Heart right ventricle (tissue), 16 donors: Measurements from ENCODE around the gene EZH1. TPM values are rescaled to one million over a fixed set of nuclear protein-coding genes. Genes with fewer than 3 reads are reported as not detected.

Experiments used
- ATAC-seq, 8 donors: fragments of 200-7000 bp; cut with Tn5 transposase; one replicate each; pipeline ENCODE4 v1.9.1; 2020; ENCODE audit warnings: mild to moderate bottlenecking in 8 of 8, moderate library complexity in 8 of 8, moderate number of reproducible peaks in 1 of 8
- DNase-seq, 2 donors: peaks; one replicate each; pipeline ENCODE4 v3.0.0-alpha.2; 2020
- H3K27ac ChIP-seq, 10 donors: fragments of 200-600 bp; sonication (generic) in 2 of 10; one replicate each; pipeline versions ENCODE4 v1.5.0 to v1.8.0; 2020 to 2022; ENCODE audit warnings: mild to moderate bottlenecking in 3 of 10
- H3K27me3 ChIP-seq, 7 donors: fragments of 200-600 bp; one replicate each; pipeline ENCODE4 v1.8.0; 2021 to 2022; ENCODE audit warnings: mild to moderate bottlenecking in 2 of 7
- H3K36me3 ChIP-seq, 9 donors: fragments of 200-600 bp; sonication (generic) in 1 of 9; one replicate each; pipeline versions ENCODE4 v1.5.0 to v1.8.0; 2020 to 2022; ENCODE audit warnings: mild to moderate bottlenecking in 2 of 9
- H3K4me1 ChIP-seq, 9 donors: fragments of 200-600 bp; sonication (generic) in 1 of 9; one replicate each; pipeline versions ENCODE4 v1.5.0 to v1.8.0; 2020 to 2022; ENCODE audit warnings: mild to moderate bottlenecking in 4 of 9
- H3K4me3 ChIP-seq, 10 donors: fragments of 200-600 bp; sonication (generic) in 2 of 10; one replicate each; pipeline versions ENCODE4 v1.5.0 to v1.8.0; 2020 to 2022; ENCODE audit warnings: mild to moderate bottlenecking in 7 of 10, moderate library complexity in 2 of 10
- H3K9me3 ChIP-seq, 11 donors: fragments of 200-600 bp in 10 of 11; sonication (generic) in 2 of 11; one replicate each; pipeline versions ENCODE4 v1.5.0 to v1.8.0; 2013 to 2022; ENCODE audit warnings: mild to moderate bottlenecking in 2 of 11, control low read depth in 1 of 11, moderate library complexity in 1 of 11
- WGBS, 2 donors: extraction: QIAGEN DNeasy Blood & Tissue Kit; methylation state at CpG; one replicate each; pipeline ENCODE4 v1.1.7; 2013; ENCODE audit warnings: inconsistent platforms in 1 of 2; 5-methylcytosine and 5-hydroxymethylcytosine counted together
- intact Hi-C, 10 donors: fragments of 100-400 bp; cut with DNase I; formaldehyde crosslinking; loops; one replicate each; pipeline versions ENCODE4 v1.11.1 to v1.14.2; 2022
- polyA plus RNA-seq, 2 donors: library from polyadenylated mRNA; stranded (reverse); fragments of 200-250 nt; gene quantifications; one replicate each; pipeline ENCODE4 v1.2.3, GENCODE V29; 2013
- total RNA-seq, 10 donors: library from RNA; stranded (reverse); fragmentation: NEBNext Ultra II Directional in 3 of 10; extraction: Animal tissue kit (Norgen Biotek cat#: 25700) in 3 of 10; gene quantifications; one replicate each; pipeline versions ENCODE4 v1.2.1 to v1.2.4, GENCODE V29; 2021 to 2023
- TF ChIP-seq, protein P1 (sequence below), 9 donors: fragments of 200-600 bp; sonication (generic) in 2 of 9; IDR thresholded peaks; one replicate each; pipeline versions ENCODE4 v1.5.0 to v1.8.0; 2021 to 2022; ENCODE audit warnings: antibody characterized with exemption in 9 of 9, mild to moderate bottlenecking in 5 of 9, moderate library complexity in 1 of 9
- donor health status: Arrhythmogenic right ventricular cardiomyopathy.
- donor health status: ischemic (EF 13 %, LVEDD 7.1; RV severe dilation, severe dysfunction).
- donor health status: healthy with polysubstance abuse.
- donor health status: DM: no; HTN: yes; CAD: no.
- donor health status: DM: no; HTN: no; CAD: no.
- donor health status: ischemic (EF 25% LVEDD 6.9; RV normal size, moderate dysfunction).
- donor health status: ischemic (EF 25% LVEDD 5.7; RV mildly dilated, moderate dysfunction).
- donor health status: healthy.
- donor health status: DM: yes; HTN: yes; CAD: no.
- donor health status: Ischemic cardiomyopathy.
- donor health status: ischemic (EF 35%, LVEDD 5.7; RV mildly dilated, moderate dysfunction).
- donor health status: nonischemic (EF 11% LVEDD 7.7; RV severe dilation, severe dysfunction).
- donor health status: DM: yes; HTN: yes; CAD: no.
- donor health status: PGD.
- donor health status: ischemic (EF 29% LVEDD 5.4; RV normal size, mild dysfunction).
- donor health status: nonischemic (EF 23%, LVEDD 6.1; RV moderate dilation, normal function).

The EZH1 gene
- total and polyA plus RNA-seq, 12 donors = 16.0 to 50.5 (median 45.9) TPM

DNA sequence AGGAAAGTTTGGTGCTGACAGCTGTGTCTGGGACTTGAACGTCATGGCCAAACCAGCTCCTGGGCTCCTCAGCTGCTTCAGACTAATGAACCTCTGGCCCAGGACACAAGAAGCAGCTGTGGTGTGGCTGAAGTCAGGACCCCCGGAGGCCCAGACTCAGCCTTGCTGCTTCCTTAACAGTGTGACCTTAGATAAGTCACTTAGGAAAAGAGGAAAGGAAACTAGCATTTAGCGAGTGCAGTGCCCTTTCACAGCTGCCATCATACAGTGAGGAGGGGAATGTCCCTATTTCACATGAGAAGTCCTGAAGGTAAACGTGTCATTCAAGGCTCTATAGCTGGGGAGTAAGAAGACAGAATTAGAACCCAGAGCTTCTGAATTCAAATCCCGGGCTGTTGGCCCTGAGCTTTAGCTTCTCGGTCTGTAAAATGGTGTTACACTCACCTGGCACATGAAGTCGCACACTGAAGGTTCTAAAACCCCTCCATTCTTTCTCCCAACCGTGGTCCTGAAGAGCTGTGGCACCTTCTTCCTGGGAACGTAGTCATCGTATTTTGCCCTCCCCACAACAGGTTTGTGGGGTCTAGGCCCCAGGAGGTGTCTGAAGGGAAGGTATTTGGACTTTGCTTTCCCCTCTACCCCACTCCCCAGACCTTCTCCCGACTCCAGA, 15.3 kb upstream of the EZH1 start:
- peak in 2 of 8 donors; percentile 9 to 52 for ATAC-seq
- 37 to 39% methylated on average over 11 of the region's 11 CpGs for WGBS, 2 donors
- H3K27me3 ChIP-seq = peaks cover 0 to 38% (median 7%) of the 10 kb centered on the region in 7 donors
- H3K4me1 ChIP-seq = peaks cover 5 to 56% (median 26%) of the 10 kb centered on the region in 9 donors
- intact Hi-C loops = loop anchor here in 6 of 10 donors (2.0 to 10.0 kb wide), 5 partner anchors 15 to 185 kb away; partner anchors contain the start of genes PSMC3IP (in 2 of the 6) and EZH1 (in 1 of the 6)
- H3K4me3 ChIP-seq = peak overlapping the region; percentile 43 to 87 (median 70)
- no peak for DNase-seq
- H3K36me3 ChIP-seq = no peaks in the 10 kb centered on the region
- no peaks in the 10 kb centered on the region for H3K9me3 ChIP-seq
- peak overlapping the region in 9 of 10 donors; percentile 81 to 97 (median 94) for H3K27ac ChIP-seq
- TF ChIP-seq, protein P1, sequence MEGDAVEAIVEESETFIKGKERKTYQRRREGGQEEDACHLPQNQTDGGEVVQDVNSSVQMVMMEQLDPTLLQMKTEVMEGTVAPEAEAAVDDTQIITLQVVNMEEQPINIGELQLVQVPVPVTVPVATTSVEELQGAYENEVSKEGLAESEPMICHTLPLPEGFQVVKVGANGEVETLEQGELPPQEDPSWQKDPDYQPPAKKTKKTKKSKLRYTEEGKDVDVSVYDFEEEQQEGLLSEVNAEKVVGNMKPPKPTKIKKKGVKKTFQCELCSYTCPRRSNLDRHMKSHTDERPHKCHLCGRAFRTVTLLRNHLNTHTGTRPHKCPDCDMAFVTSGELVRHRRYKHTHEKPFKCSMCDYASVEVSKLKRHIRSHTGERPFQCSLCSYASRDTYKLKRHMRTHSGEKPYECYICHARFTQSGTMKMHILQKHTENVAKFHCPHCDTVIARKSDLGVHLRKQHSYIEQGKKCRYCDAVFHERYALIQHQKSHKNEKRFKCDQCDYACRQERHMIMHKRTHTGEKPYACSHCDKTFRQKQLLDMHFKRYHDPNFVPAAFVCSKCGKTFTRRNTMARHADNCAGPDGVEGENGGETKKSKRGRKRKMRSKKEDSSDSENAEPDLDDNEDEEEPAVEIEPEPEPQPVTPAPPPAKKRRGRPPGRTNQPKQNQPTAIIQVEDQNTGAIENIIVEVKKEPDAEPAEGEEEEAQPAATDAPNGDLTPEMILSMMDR (IDR thresholded peaks at IDR 0.05) = no peak

DNA sequence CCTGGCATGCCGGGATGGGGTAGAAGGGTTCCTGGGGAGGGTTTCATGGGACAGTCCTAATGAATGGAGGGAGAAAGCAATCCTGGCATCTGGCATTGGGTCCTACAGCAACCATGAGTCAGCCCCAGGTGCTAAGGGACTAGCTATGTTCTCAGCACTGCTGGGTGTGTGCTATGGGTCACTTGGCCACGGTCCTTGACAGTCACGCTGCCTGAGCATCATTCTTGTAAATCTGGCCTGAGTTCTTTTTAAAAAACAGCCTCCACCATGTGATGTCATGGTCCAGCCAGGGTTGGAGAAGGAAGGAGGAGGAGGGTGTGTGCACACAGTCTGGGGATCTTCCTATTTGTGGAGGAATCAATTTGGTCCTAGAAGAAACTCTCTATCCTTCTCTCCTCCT, 9.9 kb upstream of the EZH1 start:
- intact Hi-C loops = no loop called here
- Histone ChIP-seq H3K27ac (peak overlapping the region in 3 of 10 donors; percentile 17 to 47 (median 43)), H3K4me3 (no peak overlapping the region), H3K36me3 (no peaks in the 10 kb centered on the region), H3K27me3 (peaks cover 0 to 3% (median 0%) of the 10 kb centered on the region in 7 donors), H3K4me1 (peaks cover 0 to 32% (median 18%) of the 10 kb centered on the region in 9 donors), H3K9me3 (no peaks in the 10 kb centered on the region)
- ATAC-seq = peak in 7 of 8 donors; percentile 55 to 90 (median 73)
- peak; percentile 26 to 45 for DNase-seq
- TF ChIP-seq, protein P1 (IDR thresholded peaks at IDR 0.05) = no peak
- 81% methylated on average over 3 of the region's 3 CpGs for WGBS, 2 donors

DNA sequence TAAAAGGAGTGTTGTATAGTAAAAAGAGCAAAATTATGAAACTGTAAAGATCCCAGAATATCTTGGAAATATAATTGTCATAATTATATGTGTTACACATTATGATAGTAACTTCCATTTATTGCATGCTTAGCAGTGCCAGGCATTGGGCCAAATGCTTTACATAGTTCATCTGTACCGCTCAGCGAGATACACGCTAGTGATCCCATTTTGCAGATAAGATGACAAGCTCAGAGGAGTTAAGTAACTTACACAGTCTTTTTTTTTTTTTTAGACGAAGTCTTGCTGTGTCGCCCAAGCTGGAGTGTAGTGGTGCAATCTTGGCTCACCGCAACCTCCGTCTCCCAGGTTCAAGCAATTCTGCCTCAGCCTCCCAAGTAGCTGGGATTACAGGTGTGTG, 6.8 kb upstream of the EZH1 start:
- WGBS, 2 donors = 47 to 57% methylated on average over 7 of the region's 7 CpGs
- Histone ChIP-seq H3K36me3 (no peaks in the 10 kb centered on the region), H3K9me3 (no peaks in the 10 kb centered on the region), H3K4me3 (no peak overlapping the region), H3K27ac (peak overlapping the region in 3 of 10 donors; percentile 51 to 80 (median 74)), H3K4me1 (peaks cover 9 to 52% (median 34%) of the 10 kb centered on the region in 9 donors), H3K27me3 (no peaks in the 10 kb centered on the region)
- no peak for ATAC-seq
- intact Hi-C loops = no loop called here
- TF ChIP-seq, protein P1 (IDR thresholded peaks at IDR 0.05) = no peak
- no peak for DNase-seq

DNA sequence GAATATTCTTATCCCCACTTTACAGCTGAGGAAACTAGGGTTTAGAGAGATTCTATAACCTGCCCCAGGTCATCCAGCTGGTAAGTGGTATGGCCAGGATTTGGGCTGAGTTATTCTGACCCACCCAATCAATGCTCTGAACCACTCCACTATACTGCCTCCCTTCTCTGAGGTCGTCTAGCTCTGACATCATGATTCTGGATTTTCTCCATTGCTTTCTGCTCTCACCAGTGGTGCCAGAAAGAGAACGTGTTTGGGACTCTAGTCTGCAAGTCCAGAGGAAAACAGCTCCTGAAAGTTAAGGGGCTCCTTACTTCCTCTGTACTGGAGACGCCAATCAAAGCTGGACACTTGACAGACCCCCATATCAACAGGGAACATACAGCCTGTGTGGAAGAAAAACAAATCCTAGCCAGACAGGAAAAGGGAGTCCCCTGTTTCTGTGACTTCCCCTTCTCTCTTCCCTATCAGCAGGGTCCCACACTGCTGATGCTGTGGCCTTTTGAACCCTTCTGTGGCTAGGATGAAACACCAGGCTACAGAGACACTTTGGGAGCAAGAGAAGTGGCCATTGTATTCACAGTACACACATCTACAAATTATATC, 6.0 kb upstream of the EZH1 start:
- WGBS, 2 donors = 26 to 31% methylated on average over 3 of the region's 3 CpGs

More for the DNA sequence above, 6.0 kb upstream of the EZH1 start:
- peak overlapping the region in 9 of 10 donors; percentile 8 to 80 (median 51) for H3K27ac ChIP-seq
- peaks cover 0 to 5% (median 0%) of the 10 kb centered on the region in 7 donors for H3K27me3 ChIP-seq
- DNase-seq (peak in 1 of 2 donors; percentile 30), ATAC-seq (peak in 7 of 8 donors; percentile 30 to 64 (median 48))
- H3K4me1 ChIP-seq = peaks cover 9 to 52% (median 34%) of the 10 kb centered on the region in 9 donors
- no peaks in the 10 kb centered on the region for H3K9me3 ChIP-seq
- no peak overlapping the region for H3K4me3 ChIP-seq
- H3K36me3 ChIP-seq = no peaks in the 10 kb centered on the region
- TF ChIP-seq, protein P1 (IDR thresholded peaks at IDR 0.05) = no peak
- intact Hi-C loops = no loop called here
